Mesangial cell (primary cell): ENCODE results near the gene UBA7. TPM values are rescaled to one million over a fixed set of nuclear protein-coding genes. Genes with fewer than 3 reads are reported as not detected.

Experiments used
- total RNA-seq: library from RNA; depleted of rRNA; stranded (reverse); fragments of >200 nt; gene quantifications from 2 replicates; pipeline ENCODE4 v1.2.3, GENCODE V29; 2015

The UBA7 gene, protein sequence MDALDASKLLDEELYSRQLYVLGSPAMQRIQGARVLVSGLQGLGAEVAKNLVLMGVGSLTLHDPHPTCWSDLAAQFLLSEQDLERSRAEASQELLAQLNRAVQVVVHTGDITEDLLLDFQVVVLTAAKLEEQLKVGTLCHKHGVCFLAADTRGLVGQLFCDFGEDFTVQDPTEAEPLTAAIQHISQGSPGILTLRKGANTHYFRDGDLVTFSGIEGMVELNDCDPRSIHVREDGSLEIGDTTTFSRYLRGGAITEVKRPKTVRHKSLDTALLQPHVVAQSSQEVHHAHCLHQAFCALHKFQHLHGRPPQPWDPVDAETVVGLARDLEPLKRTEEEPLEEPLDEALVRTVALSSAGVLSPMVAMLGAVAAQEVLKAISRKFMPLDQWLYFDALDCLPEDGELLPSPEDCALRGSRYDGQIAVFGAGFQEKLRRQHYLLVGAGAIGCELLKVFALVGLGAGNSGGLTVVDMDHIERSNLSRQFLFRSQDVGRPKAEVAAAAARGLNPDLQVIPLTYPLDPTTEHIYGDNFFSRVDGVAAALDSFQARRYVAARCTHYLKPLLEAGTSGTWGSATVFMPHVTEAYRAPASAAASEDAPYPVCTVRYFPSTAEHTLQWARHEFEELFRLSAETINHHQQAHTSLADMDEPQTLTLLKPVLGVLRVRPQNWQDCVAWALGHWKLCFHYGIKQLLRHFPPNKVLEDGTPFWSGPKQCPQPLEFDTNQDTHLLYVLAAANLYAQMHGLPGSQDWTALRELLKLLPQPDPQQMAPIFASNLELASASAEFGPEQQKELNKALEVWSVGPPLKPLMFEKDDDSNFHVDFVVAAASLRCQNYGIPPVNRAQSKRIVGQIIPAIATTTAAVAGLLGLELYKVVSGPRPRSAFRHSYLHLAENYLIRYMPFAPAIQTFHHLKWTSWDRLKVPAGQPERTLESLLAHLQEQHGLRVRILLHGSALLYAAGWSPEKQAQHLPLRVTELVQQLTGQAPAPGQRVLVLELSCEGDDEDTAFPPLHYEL
- 7.0 and 22.6 TPM in 2 replicates for total RNA-seq

GRCh38 chr3:49813497-49814174 lies at the start of gene UBA7:
Gene UBA7, minus strand, starts transcription at chr3:49813953. Its CDS starts 166 bp downstream, at chr3:49813787.

DNA sequence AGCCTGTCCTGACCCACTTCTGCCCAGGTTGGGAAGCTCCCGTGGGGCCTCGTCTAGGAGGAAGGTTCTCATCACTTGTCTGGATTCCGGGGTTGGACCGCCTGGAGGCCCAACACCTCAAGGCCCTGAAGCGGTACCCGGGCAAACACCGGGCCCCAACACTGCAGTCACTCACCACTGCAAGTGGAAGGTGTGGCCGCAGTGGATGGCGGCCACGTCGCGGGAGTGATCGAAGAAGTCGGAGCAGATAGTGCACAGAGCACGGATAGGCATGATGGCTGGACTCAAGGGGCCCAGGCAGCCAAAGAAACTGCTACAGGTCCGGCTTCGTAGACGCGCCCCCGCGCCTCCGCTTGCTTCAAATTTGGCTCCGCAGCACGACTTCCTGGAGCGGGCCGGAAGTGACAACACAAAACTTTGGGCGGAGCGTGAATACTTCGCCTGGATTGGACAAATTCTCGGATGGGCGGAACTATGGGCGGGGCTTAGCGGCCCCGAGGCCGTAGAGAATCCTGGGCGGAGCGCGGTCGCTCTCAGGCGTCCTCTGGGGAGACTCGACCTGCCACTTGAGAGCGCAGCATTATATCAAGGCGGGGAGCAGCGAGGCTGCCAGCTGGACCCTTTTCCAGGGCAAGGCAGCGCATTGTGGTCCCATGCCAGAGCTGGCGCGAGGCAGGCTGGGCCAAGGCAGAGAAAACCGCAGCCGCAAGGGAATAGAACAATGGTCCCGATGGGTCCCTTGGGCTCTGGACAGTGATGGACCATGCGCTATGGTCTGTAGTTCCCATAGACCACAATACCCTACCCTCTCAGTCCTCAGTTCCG lies 42.6 kb upstream of the UBA7 start, which contains the start of gene TRAIP:
TRAIP (minus strand) TSS at position 384 of the 825 bp plus-strand sequence; CDS start at position 273, 111 bp downstream.

DNA sequence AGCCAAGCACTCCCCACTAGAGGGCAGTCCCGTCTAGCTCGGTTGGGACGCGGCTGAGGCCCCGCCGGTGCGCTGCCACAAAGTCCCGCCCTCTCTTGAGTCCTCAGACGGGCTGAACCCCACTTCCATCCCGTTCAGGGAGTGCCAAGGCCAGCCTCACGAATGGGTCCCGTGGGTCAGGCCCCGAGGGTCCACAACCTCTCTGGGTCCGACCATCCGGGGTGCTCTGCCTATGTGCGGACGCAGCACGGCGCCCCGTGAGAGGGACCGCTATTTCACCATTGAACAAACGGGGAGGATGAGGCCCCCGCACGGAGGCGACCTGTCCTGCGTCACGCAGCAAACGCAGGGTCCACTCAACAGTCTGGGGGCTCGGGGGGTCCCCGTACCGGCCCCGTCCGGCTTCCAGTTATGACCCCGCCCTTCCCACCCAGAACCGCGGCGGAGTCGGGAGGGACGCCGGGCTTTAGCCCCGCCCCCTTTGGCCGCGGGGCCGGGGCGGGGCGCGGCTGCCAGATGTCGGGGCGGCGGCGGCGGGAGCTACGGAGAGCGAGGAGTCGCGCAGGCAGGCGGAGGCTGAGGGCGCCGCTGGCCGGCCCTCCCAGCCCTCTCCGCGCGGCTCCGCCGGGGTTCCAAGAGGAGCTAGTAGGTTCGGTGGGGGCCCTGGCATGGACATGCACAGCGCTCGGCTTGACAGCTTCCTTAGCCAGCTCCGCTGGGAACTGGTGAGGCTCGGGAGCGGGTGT lies 10.9 kb downstream of the UBA7 start, which contains the start of gene INKA1:
INKA1 (plus strand) TSS at position 543 of the 746 bp plus-strand sequence; CDS start at position 675, 132 bp downstream.

GRCh38 chr3:49799761-49800160 lies 14.0 kb downstream of the UBA7 start, which contains the start of gene CDHR4:
Gene CDHR4, minus strand, starts transcription at chr3:49799873. Its CDS starts 61 bp downstream, at chr3:49799812.

GRCh38 chr3:49786357-49787181 lies 27.2 kb downstream of the UBA7 start, which contains the start of gene IP6K1:
Gene IP6K1, minus strand, starts transcription at chr3:49786542. Its CDS starts 38,502 bp downstream, at chr3:49748040.

Other genes with a start within 250 kb of the UBA7 start
- 148 and 154 TPM in 2 replicates for gene APEH, start 139.6 kb downstream of the UBA7 start, total RNA-seq
- 6.0 and 61.0 TPM in 2 replicates for gene MST1, start 124.5 kb downstream of the UBA7 start, total RNA-seq
- gene RNF123, start 124.4 kb downstream of the UBA7 start, total RNA-seq = 21.0 and 38.0 TPM in 2 replicates
- gene AMIGO3, start 94.3 kb downstream of the UBA7 start, total RNA-seq = 0.16 and 1.4 TPM in 2 replicates
- 18.3 and 72.4 TPM in 2 replicates for gene GMPPB, start 90.0 kb downstream of the UBA7 start, total RNA-seq
- gene IP6K1, start 27.4 kb downstream of the UBA7 start, total RNA-seq = 32.9 and 51.1 TPM in 2 replicates
- gene CDHR4, start 14.1 kb downstream of the UBA7 start, total RNA-seq = not detected in 2 replicates
- 0.76 and 0.81 TPM in 2 replicates for gene INKA1, start 10.7 kb downstream of the UBA7 start, total RNA-seq
- 3.4 and 11.9 TPM in 2 replicates for gene TRAIP, start 42.6 kb upstream of the UBA7 start, total RNA-seq
- not detected in 2 replicates for gene CAMKV, start 56.0 kb upstream of the UBA7 start, total RNA-seq
- 0.65 and 2.0 TPM in 2 replicates for gene MST1R, start 89.9 kb upstream of the UBA7 start, total RNA-seq
- 11.5 and 17.9 TPM in 2 replicates for gene MON1A, start 115.9 kb upstream of the UBA7 start, total RNA-seq
- 16.8 and 25.0 TPM in 2 replicates for gene RBM6, start 126.2 kb upstream of the UBA7 start, total RNA-seq